GM19372 (cell line): ENCODE measurements around the gene SEMA7A.
"Not testable (repeated sequence)": the region's sequence is repeated elsewhere in the genome, so short reads cannot be mapped to it uniquely, and the experiment has no call there.

Experiments
- ATAC-seq: cut with Tn5 transposase; IDR thresholded peaks from one replicate; pipeline ENCODE4 v1.9.1; 2021; ENCODE audit warnings: mild to moderate bottlenecking, low read depth, moderate library complexity; ENCODE audit not compliant: unreplicated experiment

The SEMA7A gene

DNA sequence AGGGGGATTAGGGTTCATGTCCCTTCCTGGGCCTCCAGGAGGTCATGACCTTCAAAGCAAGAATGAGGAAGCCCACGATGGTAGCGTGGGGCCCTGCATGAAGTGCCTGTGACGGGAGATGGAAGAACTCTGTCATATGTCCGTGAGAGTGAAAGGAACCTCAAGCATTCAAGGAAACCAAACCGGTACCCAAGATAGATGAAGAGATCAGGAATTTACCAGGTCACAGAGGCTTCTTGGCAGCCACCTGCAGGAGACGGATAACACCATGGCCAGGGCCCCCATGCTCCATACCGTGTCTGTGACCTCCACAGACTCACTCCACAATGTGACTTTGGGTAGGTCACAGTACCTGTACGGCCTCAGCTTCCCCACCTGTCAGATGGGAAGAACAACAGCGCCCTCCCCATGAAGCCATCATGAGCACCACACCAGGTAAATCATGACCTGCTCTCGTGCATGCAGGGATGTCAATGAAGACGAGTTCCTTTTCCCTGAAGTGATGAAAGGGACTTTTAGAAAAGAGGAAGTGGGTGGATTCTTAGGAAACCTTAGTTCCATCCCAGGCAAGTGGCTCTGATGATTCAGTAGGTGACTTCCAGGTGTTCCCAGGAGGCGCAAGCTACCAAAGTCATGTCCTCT is 43.0 kb downstream of the SEMA7A start:
- ATAC-seq, result no peak

GRCh38 chr15:74390049-74390646 is 43.6 kb downstream of the SEMA7A start:
- not testable (repeated sequence) for ATAC-seq

GRCh38 chr15:74389241-74390048 is 44.3 kb downstream of the SEMA7A start:
- ATAC-seq, result no peak

- no peak for ATAC-seq
These were observed 45.3 kb downstream of the SEMA7A start for GRCh38 chr15:74388363-74388951.

GRCh38 chr15:74387621-74388362 is 46.0 kb downstream of the SEMA7A start:
- ATAC-seq, result no peak

GRCh38 chr15:74387141-74387541 is 46.6 kb downstream of the SEMA7A start:
- ATAC-seq, result no peak

DNA sequence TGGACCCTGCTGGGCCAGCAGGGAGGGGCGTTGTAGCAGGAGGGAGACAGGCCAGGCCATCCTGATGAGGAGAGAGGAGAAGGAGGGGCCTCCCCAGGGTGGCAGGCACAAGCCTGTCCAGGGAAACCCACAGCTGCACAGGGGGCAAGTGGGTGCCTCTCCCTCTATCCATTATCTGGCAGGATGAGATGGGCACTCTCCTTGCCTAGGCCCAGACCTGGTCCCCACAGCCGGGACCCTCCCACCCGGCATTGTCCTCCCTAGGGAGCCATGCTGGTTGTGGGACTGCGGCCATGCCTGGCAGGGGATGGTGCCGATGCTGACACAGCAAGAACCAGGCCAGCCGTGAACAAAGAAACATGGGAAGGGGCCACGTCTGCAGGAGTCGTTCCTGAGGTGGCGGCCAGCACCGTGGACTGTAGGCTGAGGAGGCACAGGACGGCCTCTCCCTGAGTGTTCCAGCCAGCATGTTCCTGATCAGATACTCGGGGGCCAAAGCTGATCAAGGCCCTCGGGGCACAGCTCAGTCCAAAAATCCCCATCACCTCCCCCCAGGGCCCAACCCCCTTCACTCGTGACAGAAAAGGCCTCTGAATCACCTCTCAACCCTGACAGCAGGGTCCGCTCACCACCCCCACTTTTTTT is 47.1 kb downstream of the SEMA7A start:
- ATAC-seq, result no peak

DNA sequence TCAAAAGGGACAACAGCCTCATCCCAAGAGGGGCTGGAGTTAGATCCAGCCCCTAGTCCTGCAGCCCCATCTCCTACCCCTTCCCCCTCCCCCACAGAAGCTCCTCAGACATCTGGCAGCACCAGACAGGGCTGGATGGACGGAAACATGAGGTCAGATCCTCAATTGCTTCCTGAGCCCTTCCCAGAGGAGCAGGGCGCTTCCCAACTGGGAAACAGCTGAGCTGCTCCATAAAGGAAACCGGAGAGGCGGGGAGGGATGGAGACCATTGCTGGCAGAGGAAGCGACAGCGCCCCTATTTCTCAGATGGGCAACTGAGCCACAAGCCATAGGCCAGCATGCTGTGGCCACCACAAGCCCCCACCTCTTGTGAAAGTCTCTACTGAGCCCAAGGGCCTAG is 48.0 kb downstream of the SEMA7A start:
- ATAC-seq, result no peak

DNA sequence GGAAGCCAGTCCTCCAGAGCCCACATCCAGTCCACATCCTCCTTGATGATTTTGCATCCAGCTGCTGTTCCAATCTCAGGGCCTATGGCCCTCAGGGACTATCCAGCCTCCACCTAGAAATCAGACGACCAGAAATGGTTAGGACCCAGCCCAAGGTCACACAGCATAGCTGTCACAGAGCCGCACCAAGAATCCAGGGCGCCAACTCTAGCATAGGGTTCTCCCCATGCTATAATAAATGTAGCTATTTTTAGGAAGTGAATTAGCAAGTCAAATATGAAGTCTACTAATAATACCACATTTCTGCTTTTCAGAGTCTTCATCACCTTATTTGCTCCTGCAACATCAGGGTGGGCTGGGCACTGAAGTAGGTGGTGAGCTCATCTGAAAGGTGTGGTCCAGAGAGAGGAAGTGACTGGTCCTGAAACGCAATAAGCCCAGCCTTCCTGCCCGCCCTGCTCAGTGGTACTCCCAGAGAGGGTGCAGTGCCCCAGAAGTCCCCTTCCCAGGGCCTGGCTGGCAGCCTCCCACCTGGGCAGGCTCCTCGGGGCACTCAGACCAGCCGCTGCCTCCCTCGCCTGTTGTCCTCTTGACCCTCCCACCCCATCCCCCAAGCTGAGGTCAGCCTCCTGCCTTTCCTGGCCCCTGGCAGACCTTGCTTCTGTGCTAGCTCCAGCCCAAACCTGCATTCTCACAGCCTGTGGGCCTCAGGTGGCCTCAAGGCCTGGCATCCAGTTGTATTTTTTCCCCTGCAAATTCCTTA is 48.7 kb downstream of the SEMA7A start:
- ATAC-seq, result peak; percentile 55

- ATAC-seq, result no peak
These were observed 49.2 kb downstream of the SEMA7A start for GRCh38 chr15:74384566-74384880.

DNA sequence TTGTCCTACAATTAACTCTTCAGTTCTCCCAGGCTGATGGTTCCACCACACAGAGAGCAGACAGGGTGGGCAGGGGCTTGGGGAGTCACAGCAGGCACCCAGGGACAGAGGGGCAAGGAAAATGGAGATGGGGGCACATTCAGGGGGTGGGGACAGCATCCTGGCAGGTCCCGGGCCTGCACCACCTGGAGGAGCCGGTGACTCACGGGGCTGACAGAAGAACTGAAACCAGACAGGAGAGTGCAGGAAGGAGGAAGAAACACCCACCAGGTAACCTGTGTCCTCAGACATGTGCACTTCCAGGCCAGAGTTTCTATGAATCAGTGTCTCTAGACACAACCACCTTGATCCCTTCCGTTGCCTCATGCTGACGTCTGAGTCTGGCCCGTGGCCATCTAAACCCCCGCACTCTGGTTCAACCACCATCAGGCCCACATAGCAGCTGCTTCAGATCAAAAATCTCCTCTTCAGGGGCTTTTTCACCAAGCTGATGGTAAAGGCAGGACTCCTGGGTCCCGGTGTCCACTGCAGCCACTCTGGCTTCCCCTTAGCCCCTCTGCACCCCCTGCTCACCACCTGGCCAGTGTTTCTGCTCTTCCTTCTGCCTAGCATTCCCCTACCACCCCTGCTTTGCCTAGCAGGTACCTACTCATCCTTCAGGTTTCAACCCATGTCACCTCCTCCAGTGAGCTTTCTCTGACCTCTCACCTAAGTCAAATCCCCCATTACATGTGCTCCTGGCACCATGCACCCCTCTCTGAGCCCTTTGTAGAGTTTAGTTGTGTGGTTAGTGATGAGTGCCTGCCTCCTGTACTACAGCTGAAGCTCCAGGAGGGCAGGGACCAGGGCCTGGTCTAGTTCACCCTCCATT is 49.8 kb downstream of the SEMA7A start:
- ATAC-seq, result peak; percentile 57

DNA sequence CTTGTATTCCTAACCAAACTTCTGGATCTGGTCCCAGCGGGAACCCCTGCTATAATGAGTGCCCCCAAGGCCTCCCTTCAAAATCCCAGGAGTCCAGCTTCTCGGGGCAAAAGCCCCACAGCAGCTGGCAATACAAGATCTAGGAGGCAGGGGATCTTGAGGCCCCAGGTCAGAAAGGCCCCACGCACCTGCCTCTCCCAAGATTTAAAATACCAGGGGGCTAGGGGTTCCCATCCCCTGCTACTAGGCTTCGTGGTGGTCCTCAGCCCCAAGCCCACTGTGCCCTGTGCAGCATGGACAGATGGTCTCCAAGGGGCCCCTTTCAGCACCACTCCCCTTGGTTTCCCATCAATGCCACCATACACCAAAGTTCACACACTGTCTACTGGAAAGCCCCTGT is 50.5 kb downstream of the SEMA7A start:
- ATAC-seq, result no peak

GRCh38 chr15:74382004-74382816 is 51.5 kb downstream of the SEMA7A start:
- ATAC-seq, result no peak

GRCh38 chr15:74381481-74381880 is 52.3 kb downstream of the SEMA7A start:
- ATAC-seq, result no peak

DNA sequence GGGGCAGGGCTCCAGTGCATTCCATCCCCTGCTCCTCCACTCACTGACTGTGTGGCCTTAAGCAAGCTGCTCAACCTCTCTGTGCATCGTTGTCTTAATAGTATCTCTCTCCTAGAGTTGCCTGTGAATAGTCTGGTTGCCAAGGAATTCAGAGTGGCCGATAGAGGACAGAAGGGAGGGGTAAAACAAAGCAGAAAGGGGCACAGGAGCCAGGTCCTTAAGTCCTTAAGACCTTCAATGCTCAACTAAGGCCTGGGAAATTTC is 52.6 kb downstream of the SEMA7A start:
- no peak for ATAC-seq

DNA sequence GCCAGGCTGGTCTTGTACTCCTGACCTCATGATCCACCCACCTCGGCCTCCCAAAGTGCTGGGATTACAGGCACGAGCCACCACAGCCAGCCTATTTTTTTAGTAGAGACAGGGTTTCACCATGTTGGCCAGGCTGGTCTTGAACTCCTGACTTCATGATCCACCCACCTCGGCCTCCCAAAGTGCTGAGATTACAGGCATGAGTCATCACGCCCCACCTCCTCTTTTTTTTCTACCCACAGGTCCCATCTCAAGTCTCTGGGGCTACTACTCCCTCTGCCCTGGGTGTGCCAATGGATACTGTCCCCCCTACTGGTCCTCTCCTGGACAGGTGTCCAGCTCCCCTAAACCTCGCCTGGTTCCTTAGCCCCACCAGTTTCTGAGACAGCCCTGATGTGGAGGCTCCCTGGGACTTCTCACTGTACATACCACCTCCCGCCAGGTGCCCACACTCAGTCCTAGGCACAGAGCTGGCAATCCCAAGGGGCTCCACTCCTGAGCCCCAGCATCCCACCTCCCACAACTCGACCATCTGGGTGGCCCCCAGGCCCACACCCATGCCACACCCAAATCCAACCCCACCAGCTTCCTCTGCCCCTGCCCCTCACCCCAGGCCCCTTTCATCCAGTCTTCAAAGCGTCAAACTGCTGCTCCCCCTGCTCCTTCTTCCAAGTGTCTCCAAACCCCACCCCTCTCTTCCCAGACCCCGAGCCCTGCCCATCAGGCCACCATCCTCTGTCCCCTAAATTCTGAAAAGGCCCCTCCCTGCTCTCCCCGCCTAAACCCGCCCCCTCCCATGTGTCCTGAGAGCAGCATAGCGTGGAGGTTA is 53.2 kb downstream of the SEMA7A start:
- no peak for ATAC-seq

DNA sequence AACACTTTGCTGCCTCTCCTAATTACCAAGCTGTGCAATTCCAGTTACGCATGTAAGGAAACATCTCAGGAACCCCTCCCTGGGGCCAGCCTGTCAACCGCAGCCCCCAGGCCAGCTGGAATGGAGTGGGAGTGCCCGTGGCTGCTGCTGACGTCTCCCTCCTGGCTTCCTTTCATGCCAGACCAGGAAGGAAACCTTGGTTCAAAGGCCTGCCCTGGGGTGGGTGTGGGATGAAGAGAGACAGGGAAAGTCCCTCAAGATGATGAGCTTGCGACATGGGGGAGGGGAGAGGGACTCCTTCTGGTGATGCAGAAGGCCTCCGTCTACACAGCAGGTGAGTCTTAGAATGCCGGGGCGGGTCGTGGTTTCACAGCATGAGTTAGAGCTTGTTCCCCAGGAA is 54.9 kb downstream of the SEMA7A start:
- no peak for ATAC-seq
